Neural cell (in vitro differentiated cells): ENCODE data around the gene TREM1. TPM values are rescaled to one million over a fixed set of nuclear protein-coding genes. Genes with fewer than 3 reads are reported as not detected.

Source experiments
- H2AFZ ChIP-seq: fragments of 200-600, 300-800 bp; sonication (generic), shearing (Covaris generic); 2 replicates; pipeline ENCODE4 v1.6.0; 2014; ENCODE audit warnings: low read depth, mild to moderate bottlenecking, antibody characterized with exemption, low read length, moderate library complexity
- H3F3A ChIP-seq: fragments of 200-600 bp; shearing (Covaris generic); 2 replicates; pipeline ENCODE4 v1.6.1; 2016; ENCODE audit warnings: mild to moderate bottlenecking, moderate library complexity, mixed read lengths, antibody characterized with exemption, low read length; ENCODE audit not compliant: insufficient read depth, poor library complexity, severe bottlenecking
- H3K27ac ChIP-seq: fragments of 200-600, 300-800 bp; sonication (generic), shearing (Covaris generic); 2 replicates; pipeline ENCODE4 v1.5.1; 2014; ENCODE audit warnings: mild to moderate bottlenecking, low read length, moderate library complexity
- H3K27me3 ChIP-seq: fragments of 300-800, 200-600 bp; sonication (generic), shearing (Covaris generic); 2 replicates; pipeline ENCODE4 v1.6.0; 2014; ENCODE audit warnings: mild to moderate bottlenecking, low read depth, low read length, moderate library complexity; ENCODE audit not compliant: insufficient read depth
- H3K36me3 ChIP-seq: fragments of 300-800, 200-600 bp; sonication (generic), shearing (Covaris generic); 2 replicates; pipeline ENCODE4 v1.5.1; 2014; ENCODE audit warnings: mild to moderate bottlenecking, antibody characterized with exemption, low read length, moderate library complexity; ENCODE audit not compliant: insufficient read depth
- H3K4me2 ChIP-seq: fragments of 300-800, 200-600 bp; sonication (generic), shearing (Covaris generic); 2 replicates; pipeline ENCODE4 v1.6.0; 2014; ENCODE audit warnings: mild to moderate bottlenecking, low read length
- H3K4me3 ChIP-seq: fragments of 300-800, 200-600 bp; sonication (generic), shearing (Covaris generic); 2 replicates; pipeline ENCODE4 v1.5.1; 2014; ENCODE audit warnings: mild to moderate bottlenecking, low read length, moderate library complexity
- H3K79me2 ChIP-seq: fragments of 200-600 bp; shearing (Covaris generic); replicated peaks from 2 replicates; pipeline ENCODE4 v1.6.0; 2014; ENCODE audit warnings: mild to moderate bottlenecking, low read length, moderate library complexity; ENCODE audit not compliant: insufficient read depth
- H3K9ac ChIP-seq: fragments of 300-800, 200-600 bp; sonication (generic), shearing (Covaris generic); 2 replicates; pipeline ENCODE4 v1.6.1; 2016; ENCODE audit warnings: mild to moderate bottlenecking, low read length, mixed read lengths
- H3K9me2 ChIP-seq: fragments of 200-600 bp; shearing (Covaris generic); 2 replicates; pipeline ENCODE4 v1.6.1; 2016; ENCODE audit warnings: mild to moderate bottlenecking, low read length, mixed read lengths; ENCODE audit not compliant: insufficient read depth
- H3K9me3 ChIP-seq: fragments of 200-600, 300-800 bp; sonication (generic), shearing (Covaris generic); 2 replicates; pipeline ENCODE4 v1.6.1; 2016; ENCODE audit warnings: mild to moderate bottlenecking, mixed run types, low read length, moderate library complexity, mixed read lengths
- H4K20me1 ChIP-seq: fragments of 200-600 bp; shearing (Covaris generic); 2 replicates; pipeline ENCODE4 v1.6.1; 2016; ENCODE audit warnings: mild to moderate bottlenecking, mixed run types; ENCODE audit not compliant: insufficient read depth
- EP300 ChIP-seq: fragments of 450-650 bp; conservative IDR thresholded peaks from 2 replicates; pipeline ENCODE4 v1.6.1; 2014; ENCODE audit warnings: antibody characterized with exemption, mild to moderate bottlenecking, moderate library complexity; ENCODE audit not compliant: poor library complexity, severe bottlenecking
- EZH2 ChIP-seq: fragments of 200-600, 300-800 bp; shearing (Covaris generic), sonication (generic); IDR thresholded peaks from 2 replicates; pipeline ENCODE4 v1.6.1; 2014; ENCODE audit warnings: antibody characterized with exemption, low read length, borderline replicate concordance, mild to moderate bottlenecking; ENCODE audit not compliant: insufficient read depth, poor library complexity, severe bottlenecking
- MXI1 ChIP-seq: fragments of 450-650 bp; conservative IDR thresholded peaks from 2 replicates; pipeline ENCODE4 v1.6.1; 2014; ENCODE audit warnings: antibody characterized with exemption, mild to moderate bottlenecking; ENCODE audit not compliant: poor library complexity, severe bottlenecking
- POLR2AphosphoS5 ChIP-seq: IDR thresholded peaks from 2 replicates; pipeline ENCODE4 v1.6.1; 2012
- RAD21 ChIP-seq: fragments of 450-650 bp; conservative IDR thresholded peaks from 2 replicates; pipeline ENCODE4 v1.6.1; 2014; ENCODE audit warnings: antibody characterized with exemption, mild to moderate bottlenecking, moderate library complexity
- SMC3 ChIP-seq: fragments of 450-650 bp; conservative IDR thresholded peaks from 2 replicates; pipeline ENCODE4 v1.6.1; 2014; ENCODE audit warnings: antibody characterized with exemption, mild to moderate bottlenecking, moderate library complexity; ENCODE audit not compliant: poor library complexity
- TAF1 ChIP-seq: IDR thresholded peaks from 2 replicates; pipeline ENCODE4 v1.6.1; 2012; ENCODE audit warnings: low read depth
- polyA plus RNA-seq: library from polyadenylated mRNA; depleted of rRNA; stranded (reverse); fragments of >200 nt; gene quantifications from 2 replicates; pipeline ENCODE4 v1.2.3, GENCODE V29; 2014
- TF ChIP-seq, protein P1 (sequence below): IDR thresholded peaks from 2 replicates; pipeline ENCODE4 v1.6.1; 2012; ENCODE audit warnings: borderline replicate concordance
- TF ChIP-seq, protein P2 (sequence below): fragments of 450-650 bp; IDR thresholded peaks from 2 replicates; pipeline ENCODE4 v1.5.1; 2014; ENCODE audit warnings: antibody characterized with exemption, mild to moderate bottlenecking, moderate library complexity; ENCODE audit not compliant: poor library complexity, severe bottlenecking

Gene TREM1
- polyA plus RNA-seq, 1 donor from 2014 or later, result not detected

DNA sequence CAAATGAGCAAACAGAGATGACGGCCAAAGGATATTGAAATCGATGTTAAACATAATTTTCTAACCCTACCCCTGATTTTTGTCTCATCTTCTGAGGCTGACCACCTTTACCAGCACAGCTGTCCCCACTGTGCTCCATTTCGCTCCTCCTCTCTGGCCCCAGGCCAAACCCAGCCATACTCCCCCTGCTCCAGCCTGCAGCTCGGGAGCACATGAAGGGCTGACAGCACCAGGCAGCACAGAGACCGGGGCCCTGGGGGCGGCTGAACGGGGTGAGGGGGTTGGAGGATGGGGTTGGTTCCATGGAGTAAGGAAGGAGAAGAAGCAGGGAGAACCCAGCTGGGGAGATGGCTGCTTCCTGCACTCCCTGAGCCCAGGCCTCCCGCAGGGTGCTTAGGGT, 45.8 kb upstream of the TREM1 start:
- Histone ChIP-seq H3K27ac (no peak overlapping the region), H3K36me3 (no peaks in the 10 kb centered on the region), H3K4me3 (no peak overlapping the region), H3K9ac (no peak overlapping the region), H3K9me3 (no peaks in the 10 kb centered on the region), H3K27me3 (no peaks in the 10 kb centered on the region), H4K20me1 (no peaks in the 10 kb centered on the region), H2AFZ (no peak overlapping the region), H3F3A (no peaks in the 10 kb centered on the region), H3K79me2 (no peaks in the 10 kb centered on the region), H3K4me2 (no peak overlapping the region), H3K9me2 (no peaks in the 10 kb centered on the region)
- TF ChIP-seq POLR2AphosphoS5 (no peak), TAF1 (no peak), MXI1 (no peak), EP300 (no peak), RAD21 (no peak), EZH2 (no peak), SMC3 (no peak)
- TF ChIP-seq, protein P1, sequence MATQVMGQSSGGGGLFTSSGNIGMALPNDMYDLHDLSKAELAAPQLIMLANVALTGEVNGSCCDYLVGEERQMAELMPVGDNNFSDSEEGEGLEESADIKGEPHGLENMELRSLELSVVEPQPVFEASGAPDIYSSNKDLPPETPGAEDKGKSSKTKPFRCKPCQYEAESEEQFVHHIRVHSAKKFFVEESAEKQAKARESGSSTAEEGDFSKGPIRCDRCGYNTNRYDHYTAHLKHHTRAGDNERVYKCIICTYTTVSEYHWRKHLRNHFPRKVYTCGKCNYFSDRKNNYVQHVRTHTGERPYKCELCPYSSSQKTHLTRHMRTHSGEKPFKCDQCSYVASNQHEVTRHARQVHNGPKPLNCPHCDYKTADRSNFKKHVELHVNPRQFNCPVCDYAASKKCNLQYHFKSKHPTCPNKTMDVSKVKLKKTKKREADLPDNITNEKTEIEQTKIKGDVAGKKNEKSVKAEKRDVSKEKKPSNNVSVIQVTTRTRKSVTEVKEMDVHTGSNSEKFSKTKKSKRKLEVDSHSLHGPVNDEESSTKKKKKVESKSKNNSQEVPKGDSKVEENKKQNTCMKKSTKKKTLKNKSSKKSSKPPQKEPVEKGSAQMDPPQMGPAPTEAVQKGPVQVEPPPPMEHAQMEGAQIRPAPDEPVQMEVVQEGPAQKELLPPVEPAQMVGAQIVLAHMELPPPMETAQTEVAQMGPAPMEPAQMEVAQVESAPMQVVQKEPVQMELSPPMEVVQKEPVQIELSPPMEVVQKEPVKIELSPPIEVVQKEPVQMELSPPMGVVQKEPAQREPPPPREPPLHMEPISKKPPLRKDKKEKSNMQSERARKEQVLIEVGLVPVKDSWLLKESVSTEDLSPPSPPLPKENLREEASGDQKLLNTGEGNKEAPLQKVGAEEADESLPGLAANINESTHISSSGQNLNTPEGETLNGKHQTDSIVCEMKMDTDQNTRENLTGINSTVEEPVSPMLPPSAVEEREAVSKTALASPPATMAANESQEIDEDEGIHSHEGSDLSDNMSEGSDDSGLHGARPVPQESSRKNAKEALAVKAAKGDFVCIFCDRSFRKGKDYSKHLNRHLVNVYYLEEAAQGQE, result no peak
- TF ChIP-seq, protein P2, sequence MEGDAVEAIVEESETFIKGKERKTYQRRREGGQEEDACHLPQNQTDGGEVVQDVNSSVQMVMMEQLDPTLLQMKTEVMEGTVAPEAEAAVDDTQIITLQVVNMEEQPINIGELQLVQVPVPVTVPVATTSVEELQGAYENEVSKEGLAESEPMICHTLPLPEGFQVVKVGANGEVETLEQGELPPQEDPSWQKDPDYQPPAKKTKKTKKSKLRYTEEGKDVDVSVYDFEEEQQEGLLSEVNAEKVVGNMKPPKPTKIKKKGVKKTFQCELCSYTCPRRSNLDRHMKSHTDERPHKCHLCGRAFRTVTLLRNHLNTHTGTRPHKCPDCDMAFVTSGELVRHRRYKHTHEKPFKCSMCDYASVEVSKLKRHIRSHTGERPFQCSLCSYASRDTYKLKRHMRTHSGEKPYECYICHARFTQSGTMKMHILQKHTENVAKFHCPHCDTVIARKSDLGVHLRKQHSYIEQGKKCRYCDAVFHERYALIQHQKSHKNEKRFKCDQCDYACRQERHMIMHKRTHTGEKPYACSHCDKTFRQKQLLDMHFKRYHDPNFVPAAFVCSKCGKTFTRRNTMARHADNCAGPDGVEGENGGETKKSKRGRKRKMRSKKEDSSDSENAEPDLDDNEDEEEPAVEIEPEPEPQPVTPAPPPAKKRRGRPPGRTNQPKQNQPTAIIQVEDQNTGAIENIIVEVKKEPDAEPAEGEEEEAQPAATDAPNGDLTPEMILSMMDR, result no peak

DNA sequence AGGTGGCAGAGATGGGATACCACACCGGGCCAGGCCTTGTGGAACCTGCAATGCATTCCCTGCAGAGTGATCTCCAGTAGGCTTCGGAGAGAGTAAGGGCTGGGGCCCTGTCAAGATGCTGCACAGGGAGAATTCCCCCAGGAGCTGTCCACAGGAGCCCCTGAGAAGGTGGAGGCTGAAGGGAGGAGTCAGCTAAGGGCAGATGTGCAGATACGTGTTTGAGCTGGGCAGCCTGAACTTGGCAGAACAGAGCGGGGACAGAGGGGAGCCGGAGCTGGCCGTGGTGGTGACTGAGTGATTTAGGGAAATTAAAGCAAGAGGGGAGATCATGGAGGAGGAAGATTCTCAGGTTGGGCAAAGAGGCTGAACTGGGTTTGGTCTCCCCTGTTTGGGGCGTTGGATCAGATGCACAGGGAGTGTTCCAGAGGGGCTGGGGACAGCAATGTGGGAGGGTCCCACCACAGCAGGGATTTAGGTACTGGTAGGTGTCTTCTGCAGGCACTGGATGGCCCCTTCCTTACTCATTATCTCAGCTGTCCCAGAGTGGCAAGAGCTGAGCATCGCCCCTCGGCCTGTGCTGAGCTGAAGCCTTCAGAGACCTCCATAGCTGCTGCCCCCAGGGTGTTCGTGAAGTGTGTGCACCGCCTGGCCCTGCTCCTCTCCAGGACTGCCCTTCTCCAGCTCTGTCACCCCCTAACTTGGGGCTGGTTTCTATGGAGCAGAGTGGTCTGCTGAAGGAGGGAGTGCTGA, 45.1 kb upstream of the TREM1 start:
- Histone ChIP-seq H3K9me3 (no peaks in the 10 kb centered on the region), H3K27ac (no peak overlapping the region), H3K4me2 (no peak overlapping the region), H4K20me1 (no peaks in the 10 kb centered on the region), H3K9ac (no peak overlapping the region), H2AFZ (no peak overlapping the region), H3K9me2 (no peaks in the 10 kb centered on the region), H3K36me3 (no peaks in the 10 kb centered on the region), H3K27me3 (no peaks in the 10 kb centered on the region), H3F3A (no peaks in the 10 kb centered on the region), H3K4me3 (no peak overlapping the region), H3K79me2 (no peaks in the 10 kb centered on the region)
- TF ChIP-seq, protein P2, result no peak
- TF ChIP-seq, protein P1, result no peak
- TF ChIP-seq MXI1 (no peak), EP300 (no peak), POLR2AphosphoS5 (no peak), EZH2 (no peak), SMC3 (no peak), RAD21 (no peak), TAF1 (no peak)
